Measurements from ENCODE around the gene PIGP. TPM values are rescaled to one million over a fixed set of nuclear protein-coding genes. Genes with fewer than 3 reads are reported as not detected.

The PIGP gene
- total and polyA plus RNA-seq, 2 of the 13 experiments (the other 11 are each of a cell fraction or from before 2014, with no cell fraction given), result 14.8 to 33.4 TPM

- Histone ChIP-seq H3K4me1 (ENCODE audit: insufficient read depth, low read length) (peaks cover 33% of the 10 kb centered on the region), H3K79me2 (ENCODE audit: insufficient read depth, low read length) (no peaks in the 10 kb centered on the region), H3K9me3 (ENCODE audit: low read length) (peaks cover 5% of the 10 kb centered on the region; the same call in 1 of the 2 replicates), H2AFZ (ENCODE audit: low read length) (no peak overlapping the region), H3K27ac (ENCODE audit: extremely low read length, insufficient read depth, low read length) (no peak overlapping the region), H4K20me1 (ENCODE audit: insufficient read depth, low read length) (no peaks in the 10 kb centered on the region), H3K9ac (ENCODE audit: insufficient read depth, low read depth, low read length) (no peak overlapping the region), H3K27me3 (ENCODE audit: control insufficient read depth in 1 of 2, insufficient read depth in 2 of 2, low read length in 2 of 2) (no peaks in the 10 kb centered on the region), H3K36me3 (replicated peaks in 1 of 2; ENCODE audit: control insufficient read depth in 1 of 2, insufficient read depth in 2 of 2, low read length in 2 of 2) (no peaks in the 10 kb centered on the region), H3K4me2 (ENCODE audit: low read depth, low read length) (no peak overlapping the region), H3K4me3 (replicated peaks in 1 of 3; ENCODE audit: insufficient read depth in 1 of 3, low read depth in 2 of 3, low read length in 3 of 3) (no peak overlapping the region)
- intact Hi-C loops (cut with micrococcal nuclease; ENCODE audit: unreplicated experiment), result no loop called here
- FAIRE-seq (peak; percentile 79), ATAC-seq (peak; percentile 98), DNase-seq (ENCODE audit: low spot score) (peak; percentile 89)
- in situ Hi-C loops (cut with HindIII; ENCODE audit: extremely low pct_ligation_motif_present, low pct_unique_long_range_greater_than_20kb), result no loop called here
- ChIA-PET POLR2A (interaction anchor here (0.6 to 1.9 kb wide), 5 partner anchors 9 to 73 kb away, joined by 3 to 10 read pairs (median 3); partner anchors contain the start of gene PIGP), CTCF (ENCODE audit: low intra/inter-chr PET ratio, low total read pairs) (no interaction called here)
- WGBS (ENCODE audit: low lambda C conversion rate), result 10% methylated on average over 1 of the region's 1 CpG
- no TSS peak for BruUV-seq (replicated peaks)
- TF ChIP-seq ARID5B (CRISPR knock-in tag; IDR thresholded peaks at IDR 0.05), result peak; percentile 70
- TF ChIP-seq ZMYM4 (CRISPR knock-in tag; IDR thresholded peaks at IDR 0.05), result peak; percentile 24; the same call in 1 of the 2 replicates
- TF ChIP-seq ZNF609 (CRISPR knock-in tag; IDR thresholded peaks at IDR 0.05; ENCODE audit: borderline replicate concordance), result 0 out of 2 replicates have a peak, but pooled peaks have one; percentile 16
- no peak for TF ChIP-seq DNMT3B (CRISPR knock-in tag; conservative IDR thresholded peaks at IDR 0.05)
- TF ChIP-seq ZIK1 (CRISPR knock-in tag; IDR thresholded peaks at IDR 0.05; ENCODE audit: borderline replicate concordance, low read depth), result no peak
- 0 out of 2 replicates have a peak, but pooled peaks have one; percentile 21 for TF ChIP-seq FOXJ3 (CRISPR knock-in tag; IDR thresholded peaks at IDR 0.05; ENCODE audit: borderline replicate concordance)
- 0 out of 2 replicates have a peak, but pooled peaks have one; percentile 51 for TF ChIP-seq IRF9 (CRISPR knock-in tag; IDR thresholded peaks at IDR 0.05; ENCODE audit: borderline replicate concordance)
- peak; percentile 56; the same call in 1 of the 2 replicates for TF ChIP-seq SIN3A (IDR thresholded peaks at IDR 0.05; ENCODE audit: borderline replicate concordance, low read depth, low read length)
- TF ChIP-seq XRCC5 (optimal IDR thresholded peaks at IDR 0.05; ENCODE audit: low read length), result peak; percentile 65
- TF ChIP-seq HOMEZ (CRISPR knock-in tag; IDR thresholded peaks at IDR 0.05; ENCODE audit: low read depth), result peak; percentile 90
- TF ChIP-seq MAF1 (CRISPR knock-in tag; IDR thresholded peaks at IDR 0.05; ENCODE audit: borderline replicate concordance), result no peak
- TF ChIP-seq FOSL1 (CRISPR knock-in tag; IDR thresholded peaks at IDR 0.05; ENCODE audit: borderline replicate concordance), result peak; percentile 64; the same call in 1 of the 2 replicates
- TF ChIP-seq AHR (CRISPR knock-in tag; IDR thresholded peaks at IDR 0.05), result no peak
Measured at GRCh38 chr21:37060296-37060695, 12.6 kb downstream of the PIGP start.
